GM04503 (cell line): ENCODE measurements around the gene DSE.
"Not testable (repeated sequence)": the region's sequence is repeated elsewhere in the genome, so short reads cannot be mapped to it uniquely, and the experiment has no call there.

Source experiments
- DNase-seq: peaks from one replicate; pipeline ENCODE4 v3.0.0-alpha.2; 2012; ENCODE audit warnings: low read depth

The DSE gene

DNA sequence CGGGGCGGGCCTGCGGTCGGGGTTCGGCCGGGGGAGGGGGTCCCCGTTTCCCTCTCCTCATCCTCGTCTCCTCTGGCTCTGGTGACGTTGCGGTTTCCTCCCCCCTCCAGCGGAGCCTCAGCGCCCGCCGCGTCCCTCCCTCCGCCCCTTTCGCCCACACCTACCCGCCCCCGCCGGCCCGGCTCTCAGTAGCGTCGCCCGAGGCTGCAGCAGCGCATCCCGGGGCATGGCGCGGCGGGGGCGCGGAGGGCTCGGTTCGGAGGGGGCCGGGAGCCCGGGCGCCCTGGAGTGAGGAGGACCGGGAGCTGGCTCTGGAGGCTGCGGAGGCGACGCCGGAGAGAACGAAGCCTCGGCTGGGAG lies at the start of gene DSE:
Gene DSE (plus strand): TSS at position 188 of the 360 bp plus-strand sequence. CDS start 28,304 bp downstream, outside the sequence.
- DNase-seq = no peak

DNA sequence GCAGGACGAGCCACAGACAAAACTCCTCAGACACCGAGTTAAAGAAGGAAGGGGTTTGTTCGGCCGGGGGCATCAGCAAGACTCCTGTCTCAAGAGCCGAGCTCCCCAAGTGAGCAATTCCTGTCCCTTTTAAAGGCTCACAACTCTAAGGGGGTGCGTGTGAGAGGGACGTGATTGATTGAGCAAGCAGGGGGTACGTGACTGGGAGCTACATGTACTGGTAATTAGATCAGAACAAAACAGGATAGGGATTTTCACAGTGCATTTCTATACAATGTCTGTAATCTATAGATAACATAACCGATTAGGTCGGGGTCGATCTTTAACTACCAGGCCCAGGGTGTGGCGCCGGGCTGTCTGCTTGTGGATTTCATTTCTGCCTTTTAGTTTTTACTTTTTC lies 48.8 kb upstream of the DSE start:
- DNase-seq = not testable (repeated sequence)

DNA sequence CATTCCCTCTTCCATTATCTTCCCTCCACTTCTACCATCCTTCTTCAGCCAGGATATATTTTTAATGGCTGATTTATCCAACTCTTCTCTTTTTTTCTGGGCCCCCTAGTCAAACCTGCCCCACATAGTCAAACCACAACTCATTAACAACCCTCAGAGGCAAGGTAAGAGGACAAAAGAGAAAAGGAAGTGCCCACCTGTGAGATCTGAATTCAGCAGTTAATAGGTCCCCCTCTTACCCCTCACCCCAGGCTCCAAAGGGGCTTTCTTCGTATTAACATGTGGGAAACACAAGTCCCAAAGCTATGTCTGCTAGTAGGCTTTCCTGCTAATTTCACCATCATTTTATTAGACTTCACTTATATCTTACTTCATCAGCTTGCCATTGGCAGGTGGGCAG lies 46.9 kb upstream of the DSE start:
- no peak for DNase-seq

DNA sequence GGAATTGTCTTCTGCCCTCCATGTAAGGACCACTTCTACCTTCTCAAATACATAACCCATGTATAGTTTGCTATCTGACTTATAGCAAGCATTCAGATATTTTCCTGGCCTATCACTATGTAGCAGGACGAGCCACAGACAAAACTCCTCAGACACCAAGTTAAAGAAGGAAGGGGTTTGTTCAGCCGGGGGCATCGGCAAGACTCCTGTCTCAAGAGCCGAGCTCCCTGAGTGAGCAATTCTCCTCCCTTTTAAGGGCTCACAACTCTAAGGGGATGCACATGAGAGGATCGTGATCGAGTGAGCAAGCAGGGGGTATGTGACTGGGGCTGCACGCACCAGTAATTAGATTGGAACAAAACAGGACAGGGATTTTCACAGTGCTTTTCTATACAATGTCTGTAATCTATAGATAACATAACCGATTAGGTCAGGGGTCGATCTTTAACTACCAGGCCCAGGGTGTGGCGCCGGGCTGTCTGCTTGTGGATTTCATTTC lies 45.1 kb upstream of the DSE start:
- DNase-seq = not testable (repeated sequence)

DNA sequence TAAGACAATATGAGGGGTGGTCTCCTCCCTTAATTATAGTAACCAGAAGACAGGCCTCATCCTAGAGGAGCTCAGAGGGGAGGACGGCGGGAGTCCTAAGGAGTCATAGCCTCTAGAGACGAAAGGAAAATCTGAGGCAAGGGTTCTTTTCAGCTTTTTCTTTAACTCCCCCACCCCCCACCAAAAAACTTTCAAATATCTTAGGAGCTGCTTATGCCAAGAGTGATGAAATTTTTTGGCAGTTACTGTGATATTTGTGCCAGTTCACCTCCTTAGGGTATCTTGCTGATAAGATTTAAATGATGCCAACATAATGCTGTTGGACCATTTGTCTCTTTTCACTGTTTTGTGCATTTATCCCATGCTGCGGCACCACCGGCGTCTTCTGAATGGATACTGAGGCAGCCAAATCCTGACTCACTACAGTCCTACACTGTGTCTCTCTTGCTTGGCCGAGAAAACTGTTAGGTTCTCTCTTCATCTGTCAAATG lies 44.5 kb upstream of the DSE start:
- DNase-seq = no peak

DNA sequence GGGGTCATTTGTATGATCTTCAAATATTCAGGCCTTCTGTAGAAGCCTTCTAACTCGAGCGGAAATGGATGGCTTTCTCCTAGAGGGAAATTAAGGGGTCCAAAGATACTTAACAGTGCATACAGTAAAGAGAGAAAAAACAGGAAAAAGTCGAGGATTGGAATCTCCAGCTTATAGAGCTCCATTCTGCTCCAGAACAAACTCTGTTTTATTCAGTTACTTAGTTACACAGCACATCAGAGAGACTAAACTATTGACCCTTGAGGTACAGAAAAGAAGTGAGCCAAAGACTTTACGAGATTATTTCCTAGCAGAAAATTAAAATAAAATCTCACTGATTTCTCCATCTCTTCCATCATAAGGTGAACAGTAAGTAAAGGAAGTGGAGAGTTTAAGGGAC lies 43.8 kb upstream of the DSE start:
- no peak for DNase-seq

DNA sequence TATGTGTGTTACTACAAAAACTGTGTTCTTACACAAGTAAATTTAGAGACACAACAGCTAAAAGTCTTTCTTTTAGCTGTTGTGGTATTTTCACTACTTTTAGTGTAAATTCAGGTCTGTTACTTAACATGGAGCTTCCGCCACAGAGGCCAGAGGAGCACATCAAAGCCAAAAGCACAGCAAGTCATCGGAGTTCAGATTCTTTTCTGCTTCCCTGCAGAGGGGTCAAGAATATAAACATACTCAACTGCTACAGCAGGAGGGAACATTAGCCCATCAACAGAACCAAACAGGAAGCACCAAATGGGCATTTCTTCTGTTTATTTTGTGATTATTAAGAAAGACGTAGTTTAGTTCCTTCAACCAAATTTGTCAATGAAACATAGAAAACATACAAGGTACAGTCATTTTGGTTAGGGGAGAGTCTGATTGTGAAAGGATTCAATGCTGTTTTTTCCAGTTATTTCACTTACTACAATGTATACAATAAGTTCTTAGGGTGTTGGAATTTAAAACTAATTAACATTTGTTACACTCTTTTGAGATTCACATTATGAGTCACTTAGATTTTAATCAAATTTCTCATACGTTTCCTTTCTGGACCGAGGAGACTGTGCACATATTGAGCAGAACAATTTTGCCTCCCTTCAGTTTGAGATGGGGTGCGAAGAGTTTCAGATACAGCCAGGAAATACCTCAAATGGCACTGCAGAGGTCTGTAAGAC lies 42.8 kb upstream of the DSE start:
- no peak for DNase-seq

DNA sequence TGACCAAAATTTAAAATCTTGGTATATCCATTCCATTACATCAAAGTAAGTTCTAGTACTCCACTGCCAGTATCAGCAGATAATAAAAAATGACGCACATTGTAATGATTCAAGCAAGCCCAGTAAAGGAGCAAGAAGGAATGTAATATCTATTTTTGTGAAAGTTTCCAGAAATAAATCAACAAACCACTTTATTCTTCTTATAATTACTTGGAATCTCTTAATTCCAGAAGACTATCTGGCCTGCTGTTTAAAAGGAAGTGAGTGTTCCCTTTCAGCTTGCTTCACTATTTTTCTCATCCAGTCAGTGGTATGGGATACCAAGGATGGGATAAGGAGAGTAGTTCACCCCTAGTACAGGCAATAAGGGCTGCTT lies 42.2 kb upstream of the DSE start:
- DNase-seq = peak; percentile 57

DNA sequence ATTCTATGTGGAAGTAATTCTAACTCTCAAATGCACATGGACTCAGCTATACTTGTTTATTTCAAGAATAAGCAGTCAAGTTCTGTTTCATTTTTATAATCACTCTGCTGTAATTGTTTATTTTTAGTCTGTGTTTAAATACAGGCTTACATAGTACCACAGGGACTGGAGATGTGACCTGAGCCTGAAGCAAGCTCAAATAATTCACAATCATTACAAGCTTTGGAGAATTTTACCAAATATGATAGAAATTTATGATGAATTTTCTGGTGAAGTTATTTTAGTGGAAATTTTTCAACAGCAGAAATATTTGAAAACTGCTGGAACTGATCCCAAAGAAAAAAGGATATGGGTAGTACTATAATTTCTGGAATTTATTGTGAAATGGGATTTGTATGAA lies 41.6 kb upstream of the DSE start:
- DNase-seq = no peak

DNA sequence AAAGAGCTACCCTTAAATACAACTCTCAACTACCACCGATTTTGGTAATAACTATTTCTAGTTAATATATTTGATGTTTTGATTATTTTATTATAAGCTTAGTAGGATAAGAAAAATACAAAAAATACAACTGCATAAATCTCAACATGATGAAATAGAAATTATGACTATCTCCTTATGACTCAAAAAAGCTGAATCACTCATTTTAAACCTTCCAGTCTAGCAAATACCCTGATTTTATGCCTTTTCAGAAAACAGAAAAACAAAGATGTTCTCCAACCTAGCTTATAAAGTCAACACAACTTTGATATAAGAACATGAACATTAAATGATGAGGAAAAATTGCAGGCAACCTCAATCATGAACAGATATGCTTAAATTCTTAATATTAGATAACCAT lies 40.2 kb upstream of the DSE start:
- no peak for DNase-seq

DNA sequence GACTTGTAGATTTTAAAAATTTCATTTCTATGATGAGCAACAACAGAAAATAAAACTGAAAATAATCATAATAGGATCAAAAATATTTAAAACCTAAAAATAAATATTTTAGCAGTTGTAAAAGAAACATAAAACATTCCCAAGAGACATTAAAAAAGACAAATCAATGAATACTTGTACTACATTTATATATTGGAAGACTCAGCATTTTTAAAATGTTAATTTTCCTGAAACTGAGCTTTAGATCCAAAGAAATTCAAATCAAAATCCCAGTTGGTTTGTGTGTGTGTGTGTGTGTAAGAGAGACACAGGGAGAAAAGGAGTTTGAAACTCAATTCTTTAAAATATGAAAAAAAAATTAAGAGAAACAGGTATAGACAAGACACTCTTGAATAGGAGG lies 38.7 kb upstream of the DSE start:
- DNase-seq = no peak

DNA sequence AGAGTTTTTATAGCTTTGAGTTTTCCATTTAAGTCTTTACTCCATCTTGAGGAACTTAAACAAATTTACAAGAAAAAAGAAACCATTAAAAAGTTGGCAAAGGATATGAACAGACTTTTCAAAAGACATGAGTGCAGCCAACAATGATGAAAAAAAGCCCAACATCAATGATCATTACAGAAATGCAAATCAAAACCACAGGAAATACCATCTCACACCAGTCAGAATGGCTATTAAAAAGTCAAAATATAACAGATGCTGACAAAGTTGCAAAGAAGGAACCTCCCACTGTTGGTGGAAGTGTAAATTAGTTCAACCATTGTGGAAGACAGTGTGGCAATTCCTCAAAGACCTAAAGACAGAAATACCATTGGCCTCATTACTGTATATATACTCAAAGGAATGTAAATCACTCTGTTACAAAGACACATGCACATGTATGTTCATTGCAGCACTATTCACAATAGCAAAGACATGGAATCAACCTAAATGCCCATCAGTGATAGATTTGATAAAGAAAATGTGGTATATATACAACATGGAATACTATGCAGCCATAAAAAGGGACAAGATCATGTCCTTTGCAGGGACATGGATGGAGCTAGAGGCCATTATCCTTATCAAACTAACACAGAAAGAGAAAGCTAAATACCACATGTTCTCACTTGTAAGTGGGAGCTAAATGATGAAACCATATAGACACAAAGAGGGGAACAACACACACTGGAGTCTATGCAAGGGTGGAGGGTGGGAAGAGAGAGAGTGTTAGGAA lies 35.9 kb upstream of the DSE start:
- not testable (repeated sequence) for DNase-seq

DNA sequence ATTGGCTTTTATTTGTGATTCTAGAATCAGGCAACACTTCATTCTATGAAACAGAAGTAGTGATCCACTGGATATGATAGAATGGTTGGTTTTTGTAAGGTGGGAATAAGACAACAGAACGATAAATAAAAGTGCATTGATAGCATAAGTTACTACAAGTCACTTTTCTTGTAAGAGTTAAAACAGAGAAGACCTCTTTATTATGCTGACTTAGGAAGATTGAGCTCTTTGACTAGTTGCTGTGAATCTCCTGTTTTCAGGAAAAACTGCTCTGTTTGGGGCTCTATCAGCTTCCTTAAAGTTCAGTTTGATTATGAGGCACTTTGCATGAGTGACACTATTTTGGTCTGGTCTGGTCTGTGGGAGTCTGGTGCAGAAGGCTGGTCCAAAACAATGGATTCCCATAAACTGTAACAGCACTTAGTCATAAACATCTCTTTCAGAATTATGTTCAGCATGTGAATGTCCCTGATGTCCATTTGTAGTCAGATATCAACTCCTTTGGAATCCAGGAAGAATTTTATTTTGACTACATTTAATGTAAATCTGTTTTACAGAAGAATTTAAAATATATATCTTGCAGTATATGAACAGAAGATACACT lies 35.0 kb upstream of the DSE start:
- DNase-seq = no peak

DNA sequence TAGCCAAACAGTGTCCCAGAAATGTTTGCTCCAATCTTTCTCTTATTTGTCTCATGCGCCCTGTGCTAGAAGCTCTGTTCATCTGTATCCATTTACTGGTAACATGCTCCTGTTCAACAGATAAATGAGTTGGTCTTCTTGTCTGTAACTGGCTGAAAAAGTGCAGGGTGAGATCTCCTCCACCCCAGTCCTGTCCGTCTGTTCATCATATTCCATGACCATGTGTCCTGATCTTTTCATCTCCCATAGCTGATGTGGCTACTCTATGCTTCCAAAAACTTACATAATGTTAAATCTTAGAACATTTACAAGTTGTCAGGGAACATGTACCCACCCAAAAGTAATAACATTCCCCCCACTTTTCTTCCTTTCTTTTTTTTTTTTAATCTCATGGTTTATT lies 31.8 kb upstream of the DSE start:
- no peak for DNase-seq

DNA sequence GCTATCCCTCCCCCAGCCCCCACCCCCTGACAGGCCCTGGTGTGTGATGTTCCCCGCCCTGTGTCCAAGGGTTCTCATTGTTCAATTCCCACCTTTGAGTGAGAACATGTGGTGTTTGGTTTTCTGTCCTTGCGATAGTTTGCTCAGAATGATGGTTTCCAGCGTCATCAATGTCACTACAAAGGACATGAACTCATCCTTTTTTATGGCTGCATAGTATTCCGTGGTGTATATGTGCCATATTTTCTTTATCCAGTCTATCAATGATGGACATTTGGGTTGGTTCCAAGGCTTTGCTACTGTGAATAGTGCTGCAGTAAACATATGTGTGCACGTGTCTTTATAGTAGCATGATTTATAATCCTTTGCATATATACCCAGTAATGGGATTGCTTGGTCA lies 30.1 kb upstream of the DSE start:
- not testable (repeated sequence) for DNase-seq

DNA sequence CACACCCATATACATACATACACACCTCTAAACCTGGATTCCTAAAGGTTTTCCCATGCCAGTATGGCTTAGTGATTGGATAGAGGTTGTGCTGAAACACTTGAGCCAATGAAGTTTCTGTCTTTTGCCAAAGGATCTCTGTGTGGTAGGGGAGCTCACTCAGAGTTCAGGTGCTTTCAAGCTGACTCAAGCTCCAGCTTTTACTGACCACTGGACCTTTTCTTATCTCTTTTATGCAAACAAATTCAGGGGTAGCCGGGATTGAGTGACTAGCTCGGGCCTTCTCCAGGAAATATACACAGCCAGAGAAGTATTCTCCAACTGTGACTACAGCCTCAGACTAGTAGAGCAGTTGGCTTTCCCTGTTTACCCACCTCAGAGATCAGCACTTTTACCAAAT lies 21.5 kb upstream of the DSE start:
- DNase-seq = no peak

DNA sequence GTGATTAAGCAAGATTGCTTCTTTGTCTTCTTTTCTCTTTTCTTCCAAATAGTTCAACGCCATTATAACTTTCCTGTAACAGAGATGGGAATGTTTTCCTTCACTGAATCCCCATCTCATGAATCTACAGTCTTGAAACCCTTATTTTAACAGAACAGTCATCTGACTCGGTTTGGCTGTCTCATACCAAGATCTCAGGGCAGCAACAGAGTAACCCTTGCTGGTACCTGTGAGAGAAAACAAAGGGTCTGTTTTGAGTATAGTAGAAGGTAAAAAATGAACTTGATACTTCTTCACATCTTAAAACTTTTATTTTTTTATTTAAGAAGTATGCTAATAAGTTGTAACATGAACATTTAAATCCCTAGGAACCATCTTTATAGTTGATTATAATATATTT lies 19.6 kb upstream of the DSE start:
- DNase-seq = no peak

DNA sequence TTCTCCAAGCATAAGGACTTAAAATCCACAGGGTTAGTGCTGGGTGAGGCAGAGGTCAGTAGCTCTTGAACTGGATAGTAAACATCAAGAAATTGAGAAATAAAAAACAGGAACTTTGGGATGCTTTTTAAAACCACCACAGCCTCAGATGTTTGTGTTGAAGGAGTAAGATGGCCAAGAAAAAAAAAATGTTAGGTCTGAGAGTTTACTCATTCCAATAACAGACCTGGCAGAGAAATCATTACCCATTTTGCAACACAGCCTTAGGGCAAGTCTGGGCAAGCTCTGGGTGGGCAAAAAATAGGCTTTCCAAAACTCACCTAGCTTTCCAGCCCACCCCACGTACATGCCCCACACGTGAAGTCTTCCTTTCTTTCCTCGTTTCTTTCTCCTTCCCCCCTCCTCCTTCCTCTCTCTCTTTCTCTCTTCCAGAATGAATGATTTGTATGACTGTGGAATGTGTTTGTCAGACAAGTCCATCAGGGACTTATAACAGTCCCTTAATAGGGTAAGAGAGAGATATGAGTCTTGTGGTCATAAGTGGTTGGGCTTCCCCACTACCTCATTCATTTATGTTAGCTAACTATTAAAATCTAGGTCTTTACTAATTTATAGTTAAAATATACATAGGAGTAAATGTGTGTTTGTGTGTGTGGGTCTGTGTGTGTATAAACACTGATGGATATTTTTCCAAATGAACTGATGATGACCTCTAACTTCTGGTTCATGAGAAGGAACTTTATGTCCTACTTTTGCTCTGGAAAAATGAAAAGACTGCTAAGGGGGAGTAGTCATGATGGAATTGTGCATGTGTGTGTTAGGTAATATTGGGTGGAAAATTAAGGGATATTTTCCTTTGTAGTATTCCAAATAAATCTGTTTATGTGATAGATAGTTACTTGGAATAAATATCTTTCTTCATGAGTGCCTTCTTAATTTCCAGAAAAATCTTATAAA lies 18.0 kb upstream of the DSE start:
- DNase-seq = peak; percentile 81

DNA sequence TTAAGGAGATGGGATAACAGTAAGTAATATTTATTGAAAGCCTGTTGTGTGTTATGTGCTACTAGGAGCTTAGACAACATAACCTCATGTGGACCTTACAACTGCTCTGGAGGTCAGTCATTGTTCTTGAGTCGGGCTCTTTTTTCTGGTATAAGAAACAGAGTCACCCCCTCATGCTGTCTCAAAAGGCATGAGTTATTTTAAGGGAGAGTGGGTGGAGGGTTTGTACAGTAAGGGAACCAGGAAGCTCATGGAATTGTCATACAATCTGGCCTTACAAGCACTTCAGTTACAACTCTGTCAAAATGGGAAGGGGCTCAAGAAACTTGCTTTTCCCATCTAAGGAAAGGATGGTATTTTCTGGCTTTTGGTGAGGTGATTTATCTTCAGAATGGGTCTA lies 16.5 kb upstream of the DSE start:
- no peak for DNase-seq

DNA sequence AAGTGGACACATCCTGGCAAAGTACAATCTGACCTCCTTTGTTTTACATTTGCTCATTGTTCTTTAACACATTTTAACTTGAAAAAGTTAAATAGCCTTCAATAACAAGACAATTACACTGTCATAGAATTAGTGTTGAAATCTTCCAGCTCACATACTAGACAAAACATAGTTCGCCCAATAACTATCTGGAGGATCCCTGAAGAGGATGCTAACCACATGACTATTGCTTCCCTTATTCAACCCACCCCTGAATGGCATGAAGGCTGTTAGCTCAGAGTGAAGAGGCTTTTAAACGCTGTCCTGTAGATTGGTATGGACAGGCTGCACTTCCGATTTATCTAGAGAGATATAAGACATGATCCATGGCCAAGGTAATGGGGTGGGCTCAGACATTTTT lies 15.0 kb upstream of the DSE start:
- DNase-seq = no peak

DNA sequence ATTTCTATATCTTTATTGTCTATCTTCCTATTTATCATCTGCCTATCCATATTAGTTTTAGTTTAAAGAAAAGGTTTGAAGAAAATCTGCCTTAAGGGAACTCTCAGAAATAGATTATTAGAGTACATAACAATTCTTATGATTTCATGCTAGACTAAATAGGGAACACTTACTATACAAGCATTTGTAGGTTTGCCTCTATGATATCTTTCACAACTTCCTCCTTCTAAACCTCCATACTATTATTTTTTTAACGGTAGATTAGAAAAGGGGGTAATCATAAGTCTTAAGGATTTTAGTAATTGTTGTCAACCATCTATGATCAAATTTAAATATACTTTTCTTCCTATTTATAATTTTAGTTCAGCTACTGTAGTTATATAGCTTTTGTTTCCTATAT lies 11.6 kb upstream of the DSE start:
- no peak for DNase-seq

DNA sequence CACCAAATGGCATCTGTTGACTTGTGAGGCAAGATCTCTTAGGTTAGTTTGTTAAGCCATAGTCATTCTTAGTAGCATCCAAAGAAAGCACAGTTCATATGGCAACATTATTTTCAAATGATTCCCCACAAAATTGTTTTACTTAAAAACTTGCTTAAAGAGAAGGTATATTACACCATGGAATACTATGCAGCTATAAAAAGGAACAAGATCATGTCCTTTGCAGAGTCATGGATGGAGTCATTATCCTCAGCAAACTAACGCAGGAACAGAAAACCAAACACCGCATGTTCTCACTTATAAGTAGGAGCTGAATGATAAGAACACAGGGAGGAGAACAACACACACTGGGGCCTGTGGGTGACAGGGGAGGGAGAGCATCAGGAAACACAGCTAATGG lies 10.9 kb upstream of the DSE start:
- no peak for DNase-seq
